ENCODE results near the gene CRYBG1. TPM values are rescaled to one million over a fixed set of nuclear protein-coding genes. Genes with fewer than 3 reads are reported as not detected.

The CRYBG1 gene
- total and polyA plus RNA-seq, 2 of the 4 experiments (the other 2 are of a cell fraction): 0.38 to 1.1 TPM

DNA sequence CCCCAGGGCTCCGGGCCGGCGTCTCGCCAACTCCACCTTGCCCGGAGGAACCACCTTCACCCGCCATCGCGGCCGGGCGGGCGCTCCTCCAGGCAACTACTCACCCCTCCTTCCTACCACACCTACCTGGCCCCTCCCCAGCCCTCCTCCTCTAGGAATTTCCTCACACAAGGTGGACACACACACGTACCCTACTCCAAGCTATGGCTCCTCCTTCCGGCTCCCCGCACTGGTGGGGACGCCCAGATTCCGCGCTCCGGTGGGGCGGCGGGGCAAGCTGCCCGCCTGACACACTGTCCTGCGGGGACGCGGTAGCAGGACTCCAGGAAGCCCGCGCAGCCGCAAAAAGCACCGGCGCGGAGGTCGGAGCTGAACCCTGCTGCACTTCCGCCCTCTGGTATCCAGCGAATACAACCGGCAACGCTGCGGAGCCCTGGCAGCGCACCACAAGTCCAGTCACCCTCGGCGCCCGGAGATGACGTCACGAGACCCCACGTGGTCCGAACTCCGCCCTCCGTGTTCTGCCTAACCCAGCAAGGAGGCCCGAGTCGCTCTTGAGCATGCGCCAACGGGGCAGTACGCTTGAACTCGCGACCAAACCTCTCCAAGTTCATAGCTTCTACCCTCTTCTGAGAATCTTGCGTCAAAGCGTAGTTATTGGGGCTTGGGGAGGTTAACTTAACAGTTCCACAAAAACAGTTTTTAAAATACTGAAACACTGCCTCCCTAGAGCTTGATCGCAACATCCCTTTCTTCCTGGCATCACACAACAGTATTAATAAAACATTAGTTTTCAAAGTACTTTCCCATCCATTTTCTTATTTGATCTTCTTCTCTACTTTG lies 35.0 kb upstream of the CRYBG1 start, which contains the start of gene ATG5:
ATG5 (minus strand) TSS at position 425 of the 843 bp plus-strand sequence. CDS start 9,552 bp downstream, outside the sequence.
- 3% methylated on average over 20 of the region's 56 CpGs; no CpG with 5 or more reads in 1 of the 2 experiments for WGBS, 2 experiments (ENCODE audit: extremely low coverage in 2 of 2, insufficient read length in 1 of 2)
- Histone ChIP-seq H4K91ac (ENCODE audit: insufficient read depth, low read depth, low read length) (peak within 1 kb of the TSS; percentile 70), H2BK15ac (ENCODE audit: low read depth, low read length) (peak within 1 kb of the TSS; percentile 4; the same call in 1 of the 3 replicates), H3K79me1 (ENCODE audit: low read depth in 1 of 2, low read length in 2 of 2) (peaks cover 13 to 30% of the 10 kb centered on the region in 2 experiments), H3K23ac (ENCODE audit: low read depth, low read length) (peak within 1 kb of the TSS; percentile 14; the same call in 1 of the 2 replicates), H3K9me3 (ENCODE audit: control insufficient read depth, insufficient read depth, low read length) (no peaks in the 10 kb centered on the region), H4K20me1 (ENCODE audit: insufficient read depth, low read length) (no peaks in the 10 kb centered on the region), H2BK120ac (ENCODE audit: low read depth, low read length) (peak within 1 kb of the TSS; percentile 27; the same call in 1 of the 2 replicates), H3K18ac (ENCODE audit: low read depth, low read length) (peak within 1 kb of the TSS; percentile 52), H3K9ac (ENCODE audit: low read depth, low read length) (peak within 1 kb of the TSS; percentile 80), H2AK9ac (replicated peaks; ENCODE audit: low read depth, low read length, poor library complexity) (peak within 1 kb of the TSS; percentile 91), H2AFZ (replicated peaks; ENCODE audit: low read length, poor library complexity) (peak within 1 kb of the TSS; percentile 98), H3K14ac (replicated peaks; ENCODE audit: low read depth, low read length) (peak within 1 kb of the TSS; percentile 69), H2BK5ac (ENCODE audit: low read depth, low read length, poor library complexity, severe bottlenecking) (peak within 1 kb of the TSS; percentile 75), H3K4ac (ENCODE audit: low read depth, low read length) (peak within 1 kb of the TSS; percentile 66), H4K5ac (ENCODE audit: low read depth, low read length) (peak within 1 kb of the TSS; percentile 84), H3K27ac (ENCODE audit: insufficient read depth, low read length) (peak within 1 kb of the TSS; percentile 69), H3K9me1 (ENCODE audit: insufficient read depth, low read length) (0 out of 2 replicates have a peak, but pooled peaks cover 4% of the 10 kb centered on the region), H3K56ac (ENCODE audit: extremely low read depth, insufficient read depth, low read length) (peak within 1 kb of the TSS; percentile 59; the same call in 1 of the 2 replicates), H2AK5ac (ENCODE audit: low read depth, low read length) (no peak within 1 kb of the TSS; the same call in 1 of the 2 replicates), H3K27me3 (ENCODE audit: control insufficient read depth, insufficient read depth, low read length) (peaks cover 16% of the 10 kb centered on the region), H3K4me1 (ENCODE audit: control insufficient read depth, insufficient read depth, low read length) (no peaks in the 10 kb centered on the region), H4K8ac (ENCODE audit: low read depth in 2 of 2, low read length in 2 of 2) (peak within 1 kb of the TSS; percentile 95 to 99), H2BK20ac (ENCODE audit: low read depth, low read length) (0 out of 2 replicates have a peak within 1 kb of the TSS, but pooled peaks have one; percentile 16), H3K4me3 (ENCODE audit: insufficient read depth, low read depth, low read length) (peak within 1 kb of the TSS; percentile 72), H3K4me2 (ENCODE audit: low read depth, low read length) (peak within 1 kb of the TSS; percentile 95), H3K36me3 (ENCODE audit: control insufficient read depth, insufficient read depth, low read length) (no peaks in the 10 kb centered on the region)
- dilution Hi-C loops (cut with HindIII; ENCODE audit: low sequenced_read_pairs, unreplicated experiment) (no loop called here), intact Hi-C loops (cut with micrococcal nuclease) (no loop called here), in situ Hi-C loops (cut with MboI; ENCODE audit: low sequenced_read_pairs) (loop anchor here (25.0 kb wide), 1 partner anchor 662 kb away; no protein-coding TSS in a partner anchor)
- peak; percentile 96 for ATAC-seq (ENCODE audit: low read depth)
- peak; percentile 99 for DNase-seq
- BruUV-seq (replicated peaks): no TSS peak
- CTCF ChIA-PET: interaction anchor here (1.0 to 1.1 kb wide), 3 partner anchors 14 to 672 kb away, joined by 3 to 4 read pairs (median 3); no protein-coding TSS in a partner anchor
- POLR2A ChIA-PET (ENCODE audit: unreplicated experiment): interaction anchor here (0.6 to 0.9 kb wide), 2 partner anchors 10 to 14 kb away, joined by 3 read pairs; no protein-coding TSS in a partner anchor
- TF ChIP-seq MAZ (IDR thresholded peaks at IDR 0.05; ENCODE audit: borderline replicate concordance, low read depth, low read length): peak; percentile 44; the same call in 1 of the 2 replicates
- no peak for TF ChIP-seq RFX5 (IDR thresholded peaks at IDR 0.05; ENCODE audit: low read depth, low read length)
- no peak; the same call in 1 of the 2 replicates for TF ChIP-seq MAFK (IDR thresholded peaks at IDR 0.05; ENCODE audit: low read depth, low read length)
- TF ChIP-seq, protein P1, sequence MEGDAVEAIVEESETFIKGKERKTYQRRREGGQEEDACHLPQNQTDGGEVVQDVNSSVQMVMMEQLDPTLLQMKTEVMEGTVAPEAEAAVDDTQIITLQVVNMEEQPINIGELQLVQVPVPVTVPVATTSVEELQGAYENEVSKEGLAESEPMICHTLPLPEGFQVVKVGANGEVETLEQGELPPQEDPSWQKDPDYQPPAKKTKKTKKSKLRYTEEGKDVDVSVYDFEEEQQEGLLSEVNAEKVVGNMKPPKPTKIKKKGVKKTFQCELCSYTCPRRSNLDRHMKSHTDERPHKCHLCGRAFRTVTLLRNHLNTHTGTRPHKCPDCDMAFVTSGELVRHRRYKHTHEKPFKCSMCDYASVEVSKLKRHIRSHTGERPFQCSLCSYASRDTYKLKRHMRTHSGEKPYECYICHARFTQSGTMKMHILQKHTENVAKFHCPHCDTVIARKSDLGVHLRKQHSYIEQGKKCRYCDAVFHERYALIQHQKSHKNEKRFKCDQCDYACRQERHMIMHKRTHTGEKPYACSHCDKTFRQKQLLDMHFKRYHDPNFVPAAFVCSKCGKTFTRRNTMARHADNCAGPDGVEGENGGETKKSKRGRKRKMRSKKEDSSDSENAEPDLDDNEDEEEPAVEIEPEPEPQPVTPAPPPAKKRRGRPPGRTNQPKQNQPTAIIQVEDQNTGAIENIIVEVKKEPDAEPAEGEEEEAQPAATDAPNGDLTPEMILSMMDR (conservative IDR thresholded peaks at IDR 0.05; ENCODE audit: low read depth, low read length): no peak
- TF ChIP-seq BHLHE40 (IDR thresholded peaks at IDR 0.05; ENCODE audit: low read depth, low read length): peak; percentile 14; the same call in 1 of the 2 replicates
- TF ChIP-seq RAD21 (IDR thresholded peaks at IDR 0.05; ENCODE audit: low read length): no peak; the same call in 1 of the 2 replicates
- TF ChIP-seq SMC3 (IDR thresholded peaks at IDR 0.05; ENCODE audit: low read depth, low read length): no peak
- TF ChIP-seq, protein P2, sequence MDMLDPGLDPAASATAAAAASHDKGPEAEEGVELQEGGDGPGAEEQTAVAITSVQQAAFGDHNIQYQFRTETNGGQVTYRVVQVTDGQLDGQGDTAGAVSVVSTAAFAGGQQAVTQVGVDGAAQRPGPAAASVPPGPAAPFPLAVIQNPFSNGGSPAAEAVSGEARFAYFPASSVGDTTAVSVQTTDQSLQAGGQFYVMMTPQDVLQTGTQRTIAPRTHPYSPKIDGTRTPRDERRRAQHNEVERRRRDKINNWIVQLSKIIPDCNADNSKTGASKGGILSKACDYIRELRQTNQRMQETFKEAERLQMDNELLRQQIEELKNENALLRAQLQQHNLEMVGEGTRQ (IDR thresholded peaks at IDR 0.05; ENCODE audit: low read depth, low read length): peak; percentile 98
- no peak for TF ChIP-seq CHD1 (IDR thresholded peaks at IDR 0.05; ENCODE audit: low read depth, low read length)
- peak; percentile 63; the same call in 1 of the 2 replicates for TF ChIP-seq FOS (IDR thresholded peaks at IDR 0.05; ENCODE audit: low read depth, low read length)
- TF ChIP-seq CEBPB (IDR thresholded peaks at IDR 0.05; ENCODE audit: low read depth, low read length): 0 out of 2 replicates have a peak, but pooled peaks have one; percentile 10
- TF ChIP-seq, protein P3, sequence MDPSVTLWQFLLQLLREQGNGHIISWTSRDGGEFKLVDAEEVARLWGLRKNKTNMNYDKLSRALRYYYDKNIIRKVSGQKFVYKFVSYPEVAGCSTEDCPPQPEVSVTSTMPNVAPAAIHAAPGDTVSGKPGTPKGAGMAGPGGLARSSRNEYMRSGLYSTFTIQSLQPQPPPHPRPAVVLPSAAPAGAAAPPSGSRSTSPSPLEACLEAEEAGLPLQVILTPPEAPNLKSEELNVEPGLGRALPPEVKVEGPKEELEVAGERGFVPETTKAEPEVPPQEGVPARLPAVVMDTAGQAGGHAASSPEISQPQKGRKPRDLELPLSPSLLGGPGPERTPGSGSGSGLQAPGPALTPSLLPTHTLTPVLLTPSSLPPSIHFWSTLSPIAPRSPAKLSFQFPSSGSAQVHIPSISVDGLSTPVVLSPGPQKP (IDR thresholded peaks at IDR 0.05; ENCODE audit: borderline replicate concordance, low read depth, low read length): no peak

All from IMR-90 (cell line).